Stimulated activated naive CD4-positive, alpha-beta T cell treated with Interleukin-2 at 50 U/mL for 16 hours (primary cell): ENCODE measurements around the gene TUT7.

Experiments
- DNase-seq: peaks from one replicate; lab custom pipeline; 2025; lab: John Stamatoyannopoulos, UW

TUT7 gene

GRCh38 chr9:86252870-86253269, 101.3 kb downstream of the TUT7 start:
- no peak for DNase-seq

- DNase-seq: no peak
These were observed 104.1 kb downstream of the TUT7 start for GRCh38 chr9:86250123-86250522.

DNA sequence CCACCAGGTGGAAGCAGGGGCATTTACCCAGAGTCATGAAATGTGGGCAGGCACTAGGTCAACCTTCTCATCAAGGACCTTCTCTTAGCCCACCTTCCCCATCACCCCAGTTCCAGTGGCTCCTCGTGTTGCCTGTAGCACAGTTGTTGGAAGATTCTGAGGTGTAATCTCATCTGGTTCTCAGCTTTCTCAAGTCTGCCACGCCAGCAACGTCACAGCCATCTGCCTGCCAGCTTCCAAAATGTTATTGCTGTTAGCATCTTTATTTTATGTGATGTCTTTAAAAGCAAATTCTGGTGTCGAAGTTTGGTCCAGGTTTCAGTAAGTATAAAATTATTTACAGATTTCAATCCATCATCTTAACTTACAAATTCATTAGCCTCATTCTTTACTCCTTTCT, 105.5 kb downstream of the TUT7 start:
- no peak for DNase-seq

- no peak for DNase-seq
These were observed 107.5 kb downstream of the TUT7 start for GRCh38 chr9:86246752-86247161.

GRCh38 chr9:86242071-86242470, 112.1 kb downstream of the TUT7 start:
- no peak for DNase-seq

DNA sequence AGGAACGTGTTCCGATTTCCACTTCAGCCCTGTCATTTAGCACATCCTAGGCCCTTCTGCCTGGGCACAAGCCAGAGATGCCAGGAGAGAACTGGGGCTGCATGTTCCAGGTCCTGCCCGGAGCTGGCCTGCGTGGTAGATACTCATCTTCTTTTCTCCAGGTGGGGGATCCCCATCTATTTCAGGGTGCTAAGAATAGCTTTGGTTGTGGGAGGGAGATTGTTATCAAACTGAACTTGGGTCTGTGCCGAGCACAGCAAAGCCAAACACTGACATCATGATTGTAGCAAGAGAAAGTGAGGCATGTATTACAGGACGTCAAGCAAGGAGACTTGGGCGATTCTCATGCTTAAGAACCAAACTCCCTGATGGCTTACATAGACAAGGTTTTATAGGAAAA, 113.0 kb downstream of the TUT7 start:
- DNase-seq: no peak

DNA sequence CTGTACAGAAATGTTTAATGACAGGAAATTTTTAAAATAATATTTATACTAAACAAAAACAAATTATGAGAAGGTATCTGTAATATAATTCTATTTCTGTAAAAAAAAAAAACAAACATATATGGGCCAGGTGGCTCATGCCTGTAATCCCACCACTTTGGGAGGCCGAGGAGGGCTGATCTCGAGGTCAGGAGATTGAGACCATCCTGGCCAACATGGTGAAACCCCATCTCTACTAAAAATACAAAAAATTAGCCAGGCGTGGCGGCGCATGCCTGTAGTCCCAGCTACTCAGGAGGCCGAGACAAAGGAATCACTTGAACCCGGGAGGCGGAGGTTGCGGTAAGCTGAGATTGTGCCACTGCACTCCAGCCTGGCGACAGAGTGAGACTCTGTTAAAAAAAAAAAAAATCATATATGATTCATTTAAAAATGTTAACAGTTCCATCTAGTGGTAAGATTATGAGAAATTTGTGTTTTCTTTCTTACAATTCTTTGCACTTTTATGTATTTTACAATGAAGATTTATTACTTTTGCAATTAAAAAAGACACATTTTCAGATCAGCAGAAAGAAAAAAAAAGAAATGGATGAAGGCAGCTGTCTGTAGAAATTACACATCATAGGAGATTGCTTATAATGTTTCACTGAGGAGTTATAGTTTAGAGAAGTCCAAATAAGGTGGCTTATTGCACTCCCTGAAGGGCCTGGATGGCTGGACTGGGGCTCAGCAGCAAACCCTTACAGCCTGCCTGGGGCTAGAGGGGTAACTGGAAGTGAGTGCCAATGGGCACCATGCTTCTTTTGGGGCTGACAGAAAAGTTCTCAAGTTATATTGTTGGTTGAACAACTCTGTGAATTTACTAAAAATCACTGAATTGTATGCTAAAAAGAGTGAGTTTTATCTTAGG, 115.1 kb downstream of the TUT7 start:
- no peak for DNase-seq
